Mesendoderm (in vitro differentiated cells): ENCODE data around the gene NAAA.

Experiments
- DNase-seq: peaks from one replicate; pipeline ENCODE4 v3.0.0; 2013
- H2AK5ac ChIP-seq: 2 replicates; pipeline ENCODE4 v1.6.1; 2013; ENCODE audit warnings: low read length, inconsistent platforms
- H2BK120ac ChIP-seq: 2 replicates; pipeline ENCODE4 v1.6.1; 2013; ENCODE audit warnings: low read depth, mild to moderate bottlenecking, low read length, moderate library complexity, mixed read lengths
- H2BK15ac ChIP-seq: replicated peaks from 2 replicates; pipeline ENCODE4 v1.6.1; 2013; ENCODE audit warnings: low read depth, mild to moderate bottlenecking, moderate library complexity
- H2BK5ac ChIP-seq: 2 replicates; pipeline ENCODE4 v1.6.1; 2013; ENCODE audit warnings: low read length, inconsistent platforms
- H3K18ac ChIP-seq: 2 replicates; pipeline ENCODE4 v1.6.1; 2013; ENCODE audit warnings: mild to moderate bottlenecking, low read length, mixed read lengths
- H3K23ac ChIP-seq: one replicate; pipeline ENCODE4 v1.6.1; 2013; ENCODE audit warnings: low read length
- H3K27ac ChIP-seq: 2 replicates; pipeline ENCODE4 v1.5.1; 2013; ENCODE audit warnings: low read depth, mild to moderate bottlenecking, inconsistent platforms, low read length, moderate library complexity
- H3K27me3 ChIP-seq: 2 replicates; pipeline ENCODE4 v1.6.1; 2013; ENCODE audit warnings: low read length, control low read depth, mild to moderate bottlenecking, inconsistent platforms; ENCODE audit not compliant: insufficient read depth, poor library complexity
- H3K36me3 ChIP-seq: 2 replicates; pipeline ENCODE4 v1.6.1; 2013; ENCODE audit warnings: low read length, inconsistent platforms; ENCODE audit not compliant: control insufficient read depth, insufficient read depth
- H3K4ac ChIP-seq: one replicate; pipeline ENCODE4 v1.6.1; 2013; ENCODE audit warnings: low read depth, mild to moderate bottlenecking, low read length, moderate library complexity
- H3K4me1 ChIP-seq: 2 replicates; pipeline ENCODE4 v1.6.1; 2013; ENCODE audit warnings: low read depth, low read length, inconsistent platforms; ENCODE audit not compliant: control insufficient read depth
- H3K4me2 ChIP-seq: 2 replicates; pipeline ENCODE4 v1.6.1; 2013; ENCODE audit warnings: low read length
- H3K4me3 ChIP-seq: 2 replicates; pipeline ENCODE4 v1.5.1; 2013; ENCODE audit warnings: mild to moderate bottlenecking, low read length
- H3K56ac ChIP-seq: one replicate; pipeline ENCODE4 v1.6.1; 2013; ENCODE audit warnings: low read length
- H3K79me1 ChIP-seq: 2 replicates; pipeline ENCODE4 v1.6.1; 2013; ENCODE audit warnings: low read length, inconsistent platforms
- H3K79me2 ChIP-seq: 2 replicates; pipeline ENCODE4 v1.6.1; 2013; ENCODE audit warnings: mild to moderate bottlenecking, low read length; ENCODE audit not compliant: control insufficient read depth, insufficient read depth
- H3K9ac ChIP-seq: 2 replicates; pipeline ENCODE4 v1.6.1; 2013; ENCODE audit warnings: low read length, inconsistent platforms
- H4K5ac ChIP-seq: one replicate; pipeline ENCODE4 v1.6.1; 2013; ENCODE audit warnings: low read length
- H4K8ac ChIP-seq: one replicate; pipeline ENCODE4 v1.6.1; 2013; ENCODE audit warnings: low read depth, mild to moderate bottlenecking, control low read depth, low read length, moderate library complexity
- WGBS: extraction: QIAGEN DNeasy Blood & Tissue Kit; methylation state at CpG from one replicate; pipeline ENCODE4 v1.1.7; 2013; ENCODE audit warnings: low lambda C conversion rate, missing lambda C conversion rate; ENCODE audit not compliant: insufficient coverage; ENCODE audit errors: extremely low coverage; 5-methylcytosine and 5-hydroxymethylcytosine counted together

NAAA gene

DNA sequence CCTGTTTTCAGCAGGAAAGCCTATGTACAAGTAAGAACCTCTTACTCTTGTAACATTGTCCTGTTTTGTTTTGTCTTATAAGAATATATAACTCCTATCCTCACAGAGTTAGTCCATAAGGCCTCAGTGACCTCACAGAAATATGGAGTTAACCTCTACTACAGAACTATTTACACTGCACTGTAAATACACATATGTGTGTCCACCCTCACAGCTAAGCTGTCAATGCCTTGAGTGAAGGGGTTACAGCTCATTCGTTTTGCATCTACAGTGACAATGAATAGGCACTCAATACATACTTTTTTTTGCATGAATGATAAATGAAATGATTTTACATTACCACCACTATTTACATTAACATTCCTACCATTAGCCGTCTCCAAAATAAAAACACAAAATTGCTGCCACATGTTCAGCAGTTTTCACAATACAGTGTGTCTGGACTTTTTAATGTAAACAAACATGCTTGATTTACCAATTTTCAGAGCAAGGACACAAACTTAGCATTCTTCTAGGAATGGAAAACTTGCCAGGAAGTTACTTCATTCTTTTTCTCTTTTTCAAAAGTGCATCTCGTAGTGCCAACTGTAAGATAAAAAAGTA is 9.5 kb upstream of the NAAA start:
- no peaks in the 10 kb centered on the region for H3K27me3 ChIP-seq
- no peak overlapping the region for H4K5ac ChIP-seq
- H3K79me2 ChIP-seq = no peaks in the 10 kb centered on the region
- no peak overlapping the region for H2BK5ac ChIP-seq
- no peaks in the 10 kb centered on the region for H3K79me1 ChIP-seq
- no peak overlapping the region for H3K9ac ChIP-seq
- no peak overlapping the region for H4K8ac ChIP-seq
- no peak overlapping the region for H2BK15ac ChIP-seq
- no peak overlapping the region for H3K4ac ChIP-seq
- peaks cover 5% of the 10 kb centered on the region for H3K36me3 ChIP-seq
- DNase-seq = no peak
- H2BK120ac ChIP-seq = no peak overlapping the region
- H3K27ac ChIP-seq = no peak overlapping the region
- H2AK5ac ChIP-seq = no peak overlapping the region
- no CpG with 5 or more reads among the region's 3 CpGs for WGBS
- H3K4me1 ChIP-seq = no peaks in the 10 kb centered on the region
- no peak overlapping the region for H3K56ac ChIP-seq
- H3K4me3 ChIP-seq = no peak overlapping the region
- H3K23ac ChIP-seq = no peak overlapping the region
- H3K4me2 ChIP-seq = no peak overlapping the region
- H3K18ac ChIP-seq = no peak overlapping the region

- H3K18ac ChIP-seq = no peak overlapping the region
- no peak overlapping the region for H3K56ac ChIP-seq
- no peaks in the 10 kb centered on the region for H3K4me1 ChIP-seq
- H3K4me2 ChIP-seq = no peak overlapping the region
- H2BK15ac ChIP-seq = no peak overlapping the region
- WGBS = no CpG with 5 or more reads among the region's 5 CpGs
- H3K23ac ChIP-seq = no peak overlapping the region
- H3K79me2 ChIP-seq = no peaks in the 10 kb centered on the region
- no peak overlapping the region for H4K8ac ChIP-seq
- no peak overlapping the region for H2AK5ac ChIP-seq
- no peak overlapping the region for H3K27ac ChIP-seq
- DNase-seq = no peak
- no peak overlapping the region for H2BK5ac ChIP-seq
- H3K9ac ChIP-seq = no peak overlapping the region
- H3K79me1 ChIP-seq = no peaks in the 10 kb centered on the region
- no peak overlapping the region for H3K4me3 ChIP-seq
- H3K27me3 ChIP-seq = no peaks in the 10 kb centered on the region
- H4K5ac ChIP-seq = no peak overlapping the region
- peaks cover 5% of the 10 kb centered on the region for H3K36me3 ChIP-seq
- H3K4ac ChIP-seq = no peak overlapping the region
- no peak overlapping the region for H2BK120ac ChIP-seq
Measured at GRCh38 chr4:75948822-75949444, 8.1 kb upstream of the NAAA start.

DNA sequence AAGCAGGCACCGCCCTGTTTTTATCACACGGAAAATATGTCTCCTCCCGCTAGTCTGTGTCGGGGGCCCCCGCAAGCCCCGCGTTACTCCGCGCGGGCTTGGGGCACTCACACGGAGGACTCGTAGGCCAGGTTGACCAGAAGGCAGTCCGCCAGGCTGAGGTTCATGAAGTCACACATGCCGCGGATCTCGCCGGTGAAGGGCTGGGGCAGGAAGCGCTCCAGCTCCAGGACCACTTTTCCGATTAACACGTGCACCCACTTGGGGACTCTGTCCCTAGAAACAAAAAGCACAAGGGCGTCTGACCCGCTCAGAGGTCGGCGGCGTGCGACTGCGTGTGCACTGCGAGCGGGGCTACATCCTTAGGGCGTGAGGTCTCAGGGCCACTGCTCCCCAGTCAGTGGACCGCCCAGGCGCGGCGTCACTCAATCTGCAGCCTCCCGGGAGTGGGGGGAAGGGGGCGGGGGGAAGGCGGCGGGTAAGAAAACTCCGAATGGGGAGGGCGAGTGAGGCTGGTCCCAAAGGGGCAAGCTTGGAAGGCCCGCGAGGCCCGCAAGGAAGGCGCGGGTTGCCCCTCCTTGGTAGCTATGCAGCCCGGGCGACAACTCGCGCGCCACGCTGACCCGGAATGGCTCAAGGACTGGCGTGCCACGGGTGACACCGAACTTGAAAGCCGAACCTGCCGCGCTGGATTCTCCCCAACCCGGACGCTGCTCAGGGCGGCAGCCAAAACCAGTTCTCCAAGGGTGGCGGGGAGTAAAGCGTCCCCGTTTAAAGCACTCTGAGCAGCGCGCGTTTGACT is 722 bp downstream of the NAAA start:
- H3K4ac ChIP-seq = no peak overlapping the region
- H3K23ac ChIP-seq = peak overlapping the region; percentile 94
- H2BK5ac ChIP-seq = no peak overlapping the region
- peak overlapping the region; percentile 94 for H3K4me2 ChIP-seq
- H2AK5ac ChIP-seq = no peak overlapping the region
- no CpG with 5 or more reads among the region's 67 CpGs for WGBS
- H4K5ac ChIP-seq = no peak overlapping the region
- H3K4me1 ChIP-seq = no peaks in the 10 kb centered on the region
- H3K18ac ChIP-seq = no peak overlapping the region
- no peaks in the 10 kb centered on the region for H3K27me3 ChIP-seq
- no peak overlapping the region for H2BK120ac ChIP-seq
- no peak overlapping the region for H3K27ac ChIP-seq
- no peak overlapping the region for H2BK15ac ChIP-seq
- H3K36me3 ChIP-seq = no peaks in the 10 kb centered on the region
- peak; percentile 78 for DNase-seq
- peak overlapping the region; percentile 75 for H3K4me3 ChIP-seq
- H3K79me1 ChIP-seq = no peaks in the 10 kb centered on the region
- H3K9ac ChIP-seq = peak overlapping the region; percentile 79
- H3K56ac ChIP-seq = peak overlapping the region; percentile 89
- no peaks in the 10 kb centered on the region for H3K79me2 ChIP-seq
- no peak overlapping the region for H4K8ac ChIP-seq

- WGBS = no CpG with 5 or more reads among the region's 1 CpG
- H4K8ac ChIP-seq = no peak overlapping the region
- DNase-seq = no peak
Measured at GRCh38 chr4:75935628-75936027, 5.2 kb downstream of the NAAA start.

GRCh38 chr4:75930152-75930551 is 10.7 kb downstream of the NAAA start:
- H3K4me2 ChIP-seq = no peak overlapping the region

More at GRCh38 chr4:75935628-75936027, 5.2 kb downstream of the NAAA start:
- Histone ChIP-seq H3K9ac (no peak overlapping the region), H2BK15ac (no peak overlapping the region), H3K27me3 (no peaks in the 10 kb centered on the region), H3K79me1 (no peaks in the 10 kb centered on the region), H3K18ac (no peak overlapping the region), H4K5ac (no peak overlapping the region), H3K23ac (no peak overlapping the region), H2AK5ac (no peak overlapping the region), H3K4me3 (no peak overlapping the region), H3K4ac (no peak overlapping the region), H3K56ac (no peak overlapping the region), H3K4me2 (no peak overlapping the region), H3K79me2 (no peaks in the 10 kb centered on the region), H2BK120ac (no peak overlapping the region), H3K4me1 (no peaks in the 10 kb centered on the region), H3K36me3 (no peaks in the 10 kb centered on the region), H3K27ac (no peak overlapping the region), H2BK5ac (no peak overlapping the region)

More at GRCh38 chr4:75930152-75930551, 10.7 kb downstream of the NAAA start:
- Histone ChIP-seq H3K4me3 (no peak overlapping the region), H2BK15ac (no peak overlapping the region), H3K27ac (no peak overlapping the region), H3K9ac (no peak overlapping the region), H3K23ac (no peak overlapping the region), H3K4ac (no peak overlapping the region), H3K56ac (no peak overlapping the region), H3K18ac (no peak overlapping the region), H2BK5ac (no peak overlapping the region), H3K36me3 (no peaks in the 10 kb centered on the region), H3K4me1 (no peaks in the 10 kb centered on the region), H2AK5ac (no peak overlapping the region), H3K79me1 (no peaks in the 10 kb centered on the region), H3K79me2 (no peaks in the 10 kb centered on the region), H4K8ac (no peak overlapping the region), H2BK120ac (no peak overlapping the region), H4K5ac (no peak overlapping the region), H3K27me3 (no peaks in the 10 kb centered on the region)
- WGBS = no CpG with 5 or more reads among the region's 3 CpGs
- DNase-seq = no peak
